KMS-11 (cell line): ENCODE measurements around the gene ATL3.

Experiments used
- H2AFZ ChIP-seq: fragments of 200-600 bp; sonication (generic); 2 replicates; pipeline ENCODE4 v1.6.1; 2016; ENCODE audit warnings: antibody characterized with exemption, mixed run types, low read depth
- H3K27ac ChIP-seq: fragments of 200-600 bp; sonication (generic); 2 replicates; pipeline ENCODE4 v1.6.1; 2016; ENCODE audit warnings: mild to moderate bottlenecking, mixed run types
- H3K27me3 ChIP-seq: fragments of 200-600 bp; sonication (generic); 2 replicates; pipeline ENCODE4 v1.6.1; 2017; ENCODE audit warnings: mild to moderate bottlenecking, low read depth, mixed run types, moderate library complexity; ENCODE audit not compliant: insufficient read depth
- H3K36me3 ChIP-seq: fragments of 200-600 bp; sonication (generic); 2 replicates; pipeline ENCODE4 v1.6.1; 2017; ENCODE audit warnings: mild to moderate bottlenecking, mixed run types; ENCODE audit not compliant: insufficient read depth
- H3K4me1 ChIP-seq: fragments of 200-600 bp; sonication (generic); 2 replicates; pipeline ENCODE4 v1.6.1; 2016; ENCODE audit warnings: mild to moderate bottlenecking, low read depth, mixed run types; ENCODE audit not compliant: poor library complexity, severe bottlenecking
- H3K4me2 ChIP-seq: fragments of 200-600 bp; sonication (generic); 2 replicates; pipeline ENCODE4 v1.7.0; 2016; ENCODE audit warnings: mild to moderate bottlenecking, mixed run types
- H3K4me3 ChIP-seq: fragments of 200-600 bp; sonication (generic); IDR thresholded peaks from 2 replicates; pipeline ENCODE4 v1.6.1; 2017; ENCODE audit warnings: low read depth, low read length, mixed read lengths; ENCODE audit not compliant: insufficient read depth
- H3K79me2 ChIP-seq: fragments of 200-600 bp; sonication (generic); 2 replicates; pipeline ENCODE4 v1.6.1; 2016; ENCODE audit warnings: low read depth, mixed run types; ENCODE audit not compliant: insufficient read depth
- H3K9ac ChIP-seq: fragments of 200-600 bp; sonication (generic); 2 replicates; pipeline ENCODE4 v1.6.1; 2016; ENCODE audit warnings: mild to moderate bottlenecking, mixed run types
- H4K20me1 ChIP-seq: fragments of 200-600 bp; sonication (generic); 2 replicates; pipeline ENCODE4 v1.6.1; 2016; ENCODE audit warnings: mild to moderate bottlenecking, mixed run types; ENCODE audit not compliant: insufficient read depth
- TF ChIP-seq, protein P1 (sequence below): fragments of 200-600 bp; sonication (generic); conservative IDR thresholded peaks from 2 replicates; pipeline ENCODE4 v1.6.1; 2017; ENCODE audit warnings: low read depth, mild to moderate bottlenecking, antibody characterized with exemption, low read length, moderate library complexity, mixed read lengths

Gene ATL3

DNA sequence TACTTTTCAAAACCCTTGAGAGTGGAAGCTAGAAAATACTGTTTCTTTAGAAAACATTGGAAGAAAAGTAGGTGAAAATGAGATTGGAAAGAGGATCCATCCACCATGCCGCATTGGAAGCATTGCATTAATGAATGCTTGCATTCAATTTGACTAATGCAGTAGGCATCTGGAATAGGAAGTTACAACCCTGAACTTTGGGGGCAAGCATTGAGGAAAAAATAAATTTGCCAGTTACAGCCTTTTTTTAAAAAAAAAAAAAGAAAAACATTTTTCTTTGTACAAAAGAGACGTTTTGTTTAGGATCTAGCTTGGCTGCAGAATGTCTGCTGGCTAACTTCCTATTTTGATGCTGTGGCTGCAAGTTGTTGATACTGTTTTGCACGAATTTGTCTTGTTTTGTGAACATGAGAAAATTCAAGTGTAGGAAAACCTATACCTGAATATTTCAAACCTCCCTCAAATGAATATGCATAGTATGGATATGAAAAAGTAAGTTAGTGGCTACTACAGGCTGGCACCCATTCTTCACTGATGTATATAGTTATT, 38.2 kb upstream of the ATL3 start:
- Histone ChIP-seq H3K4me1 (no peaks in the 10 kb centered on the region), H3K27me3 (no peaks in the 10 kb centered on the region), H3K9ac (no peak overlapping the region), H4K20me1 (no peaks in the 10 kb centered on the region), H3K36me3 (no peaks in the 10 kb centered on the region), H2AFZ (no peak overlapping the region), H3K4me3 (no peak overlapping the region), H3K27ac (no peak overlapping the region), H3K4me2 (no peak overlapping the region), H3K79me2 (peaks cover 11% of the 10 kb centered on the region; the same call in 1 of the 2 replicates)
- TF ChIP-seq, protein P1, sequence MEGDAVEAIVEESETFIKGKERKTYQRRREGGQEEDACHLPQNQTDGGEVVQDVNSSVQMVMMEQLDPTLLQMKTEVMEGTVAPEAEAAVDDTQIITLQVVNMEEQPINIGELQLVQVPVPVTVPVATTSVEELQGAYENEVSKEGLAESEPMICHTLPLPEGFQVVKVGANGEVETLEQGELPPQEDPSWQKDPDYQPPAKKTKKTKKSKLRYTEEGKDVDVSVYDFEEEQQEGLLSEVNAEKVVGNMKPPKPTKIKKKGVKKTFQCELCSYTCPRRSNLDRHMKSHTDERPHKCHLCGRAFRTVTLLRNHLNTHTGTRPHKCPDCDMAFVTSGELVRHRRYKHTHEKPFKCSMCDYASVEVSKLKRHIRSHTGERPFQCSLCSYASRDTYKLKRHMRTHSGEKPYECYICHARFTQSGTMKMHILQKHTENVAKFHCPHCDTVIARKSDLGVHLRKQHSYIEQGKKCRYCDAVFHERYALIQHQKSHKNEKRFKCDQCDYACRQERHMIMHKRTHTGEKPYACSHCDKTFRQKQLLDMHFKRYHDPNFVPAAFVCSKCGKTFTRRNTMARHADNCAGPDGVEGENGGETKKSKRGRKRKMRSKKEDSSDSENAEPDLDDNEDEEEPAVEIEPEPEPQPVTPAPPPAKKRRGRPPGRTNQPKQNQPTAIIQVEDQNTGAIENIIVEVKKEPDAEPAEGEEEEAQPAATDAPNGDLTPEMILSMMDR, result no peak

DNA sequence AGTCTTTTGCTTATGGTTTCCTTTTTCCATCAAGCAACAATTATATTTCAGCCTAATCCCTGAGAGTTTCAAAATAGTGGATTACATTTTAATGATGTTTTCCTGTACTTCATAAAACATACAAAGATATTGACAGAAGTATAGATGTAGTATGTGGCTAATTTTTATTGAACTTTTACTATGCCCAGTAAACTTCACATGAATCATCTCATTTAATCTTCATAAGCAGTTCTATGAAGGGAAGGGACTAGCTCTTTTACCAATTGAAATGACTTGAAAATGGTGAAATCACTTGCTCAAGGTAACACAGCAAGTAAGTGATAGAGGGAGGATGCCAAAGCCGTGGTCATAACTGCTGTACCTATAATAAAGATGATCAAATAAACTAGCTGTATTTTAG, 37.6 kb upstream of the ATL3 start:
- no peaks in the 10 kb centered on the region for H3K4me1 ChIP-seq
- no peaks in the 10 kb centered on the region for H4K20me1 ChIP-seq
- H3K79me2 ChIP-seq, result peaks cover 7% of the 10 kb centered on the region; the same call in 1 of the 2 replicates
- H3K27me3 ChIP-seq, result no peaks in the 10 kb centered on the region
- no peak overlapping the region for H2AFZ ChIP-seq
- H3K9ac ChIP-seq, result no peak overlapping the region
- TF ChIP-seq, protein P1, result no peak
- no peak overlapping the region for H3K27ac ChIP-seq
- no peak overlapping the region for H3K4me3 ChIP-seq
- H3K4me2 ChIP-seq, result no peak overlapping the region
- H3K36me3 ChIP-seq, result no peaks in the 10 kb centered on the region

DNA sequence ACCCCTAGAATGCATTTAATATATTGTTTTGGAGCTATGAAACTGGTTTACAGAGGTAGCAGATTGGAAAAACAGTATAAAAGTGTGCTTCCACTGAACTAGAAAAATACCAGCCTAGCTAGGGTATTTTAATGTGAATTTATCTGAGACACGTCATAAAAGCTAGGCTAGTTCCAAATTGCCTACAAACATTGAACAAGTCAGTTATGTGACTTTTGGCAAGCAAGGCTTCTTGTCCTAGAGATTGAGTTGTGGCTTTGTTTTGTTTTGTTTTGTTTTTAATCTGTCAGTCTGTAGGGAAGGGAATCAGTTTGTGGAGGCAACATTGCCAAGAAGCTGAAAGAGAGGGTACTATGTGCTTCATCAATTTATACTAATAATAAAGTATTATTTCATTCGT, 34.4 kb upstream of the ATL3 start:
- Histone ChIP-seq H3K9ac (no peak overlapping the region), H4K20me1 (no peaks in the 10 kb centered on the region), H3K4me3 (no peak overlapping the region), H3K27ac (no peak overlapping the region), H3K4me2 (no peak overlapping the region), H3K4me1 (no peaks in the 10 kb centered on the region), H3K36me3 (peaks cover 4% of the 10 kb centered on the region; the same call in 1 of the 2 replicates), H3K79me2 (peaks cover 15% of the 10 kb centered on the region), H2AFZ (no peak overlapping the region), H3K27me3 (no peaks in the 10 kb centered on the region)
- TF ChIP-seq, protein P1, result no peak

DNA sequence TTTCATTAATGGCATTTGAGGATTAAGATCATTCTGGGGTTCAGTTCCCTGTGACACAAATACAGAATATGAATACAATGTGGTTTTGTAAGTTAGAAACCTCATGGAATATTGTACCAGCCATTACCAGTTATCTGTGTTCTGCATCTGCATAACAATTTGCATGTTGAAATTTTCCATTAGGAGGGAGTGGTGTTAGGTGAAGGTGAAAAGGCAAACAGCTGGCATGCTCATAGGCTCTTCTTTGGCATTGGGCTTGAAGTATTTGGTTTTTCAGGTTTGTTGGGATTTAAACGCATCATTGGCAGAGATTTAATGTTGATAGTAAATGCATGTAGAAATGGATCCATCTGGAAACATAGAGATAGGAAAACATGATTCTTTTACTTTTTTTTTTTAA, 28.7 kb upstream of the ATL3 start:
- TF ChIP-seq, protein P1, result no peak
- H3K27me3 ChIP-seq, result no peaks in the 10 kb centered on the region
- peaks cover 18% of the 10 kb centered on the region for H3K79me2 ChIP-seq
- H3K36me3 ChIP-seq, result peaks cover 4% of the 10 kb centered on the region; the same call in 1 of the 2 replicates
- no peaks in the 10 kb centered on the region for H3K4me1 ChIP-seq
- H3K27ac ChIP-seq, result no peak overlapping the region
- no peak overlapping the region for H3K9ac ChIP-seq
- H3K4me3 ChIP-seq, result no peak overlapping the region
- peaks cover 5% of the 10 kb centered on the region; the same call in 1 of the 2 replicates for H4K20me1 ChIP-seq
- H2AFZ ChIP-seq, result no peak overlapping the region
- H3K4me2 ChIP-seq, result no peak overlapping the region
